Measurements from ENCODE around the gene FPGS. TPM values are rescaled to one million over a fixed set of nuclear protein-coding genes. Genes with fewer than 3 reads are reported as not detected.

Gene FPGS
- polyA plus RNA-seq, 3 donors: 21.3 to 28.5 (median 25.2) TPM

- DNase-seq: no peak
- H3K27me3 ChIP-seq (ENCODE audit: control insufficient read depth in 2 of 2, insufficient read depth in 2 of 2, low read length in 2 of 2): no peaks in the 10 kb centered on the region
- H3K4me3 ChIP-seq (replicated peaks in 1 of 3; ENCODE audit: low read depth in 2 of 3, low read length in 3 of 3): no peak overlapping the region
- peaks cover 99% of the 10 kb centered on the region for H4K20me1 ChIP-seq (ENCODE audit: insufficient read depth, low read length)
- Mint-ChIP-seq H3K27ac (peak overlapping the region in 6 of 7 donors; percentile 31 to 88 (median 76)), H3K9me3 (no peaks in the 10 kb centered on the region), H3K4me3 (no peak overlapping the region), H3K4me1 (peaks cover 88% of the 10 kb centered on the region), H3K27me3 (ENCODE audit: low read depth in 3 of 3) (peaks cover 0 to 3% (median 0%) of the 10 kb centered on the region in 3 donors), H3K36me3 (peaks cover 65 to 86% of the 10 kb centered on the region in 2 donors)
- peaks cover 54 to 78% of the 10 kb centered on the region in 2 donors for H3K4me1 ChIP-seq (ENCODE audit: control insufficient read depth in 1 of 2, insufficient read depth in 2 of 2, low read length in 2 of 2)
- peak overlapping the region in 1 of 2 donors; percentile 61 for H3K27ac ChIP-seq (ENCODE audit: low read depth in 1 of 2, low read length in 2 of 2)
- peaks cover 61 to 88% of the 10 kb centered on the region in 2 donors for H3K36me3 ChIP-seq (replicated peaks in 1 of 2; ENCODE audit: control insufficient read depth in 1 of 2, insufficient read depth in 2 of 2, low read length in 2 of 2)
- WGBS (ENCODE audit: insufficient coverage): 42% methylated on average over 7 of the region's 8 CpGs
- H3K9ac ChIP-seq (ENCODE audit: insufficient read depth, low read length, poor library complexity, severe bottlenecking): no peak overlapping the region
- intact Hi-C loops (cut with micrococcal nuclease): no loop called here
- no peak overlapping the region for H3K4me2 ChIP-seq (replicated peaks; ENCODE audit: extremely low read depth, low read length, poor library complexity, severe bottlenecking)
- H3K9me3 ChIP-seq (replicated peaks in 1 of 2; ENCODE audit: control insufficient read depth in 1 of 2, insufficient read depth in 1 of 2, low read length in 2 of 2): no peaks in the 10 kb centered on the region
- TF ChIP-seq CTCF (IDR thresholded peaks at IDR 0.05): no peak
- H2AFZ ChIP-seq (ENCODE audit: insufficient read depth, low read depth, low read length, poor library complexity, severe bottlenecking): no peak overlapping the region
- peaks cover 98% of the 10 kb centered on the region for H3K79me2 ChIP-seq (ENCODE audit: insufficient read depth, low read length)
Measured at GRCh38 chr9:127768698-127769097, 34.0 kb upstream of the FPGS start.

- Histone ChIP-seq H3K4me3 (replicated peaks in 1 of 3; ENCODE audit: low read depth in 2 of 3, low read length in 3 of 3) (no peak overlapping the region), H4K20me1 (ENCODE audit: insufficient read depth, low read length) (peaks cover 99% of the 10 kb centered on the region), H3K79me2 (ENCODE audit: insufficient read depth, low read length) (peaks cover 98% of the 10 kb centered on the region), H3K9me3 (replicated peaks in 1 of 2; ENCODE audit: control insufficient read depth in 1 of 2, insufficient read depth in 1 of 2, low read length in 2 of 2) (no peaks in the 10 kb centered on the region), H3K4me1 (ENCODE audit: control insufficient read depth in 1 of 2, insufficient read depth in 2 of 2, low read length in 2 of 2) (peaks cover 54 to 78% of the 10 kb centered on the region in 2 donors), H3K9ac (ENCODE audit: insufficient read depth, low read length, poor library complexity, severe bottlenecking) (no peak overlapping the region), H3K27me3 (ENCODE audit: control insufficient read depth in 2 of 2, insufficient read depth in 2 of 2, low read length in 2 of 2) (no peaks in the 10 kb centered on the region), H3K27ac (ENCODE audit: low read depth in 1 of 2, low read length in 2 of 2) (peak overlapping the region in 1 of 2 donors; percentile 61), H3K36me3 (replicated peaks in 1 of 2; ENCODE audit: control insufficient read depth in 1 of 2, insufficient read depth in 2 of 2, low read length in 2 of 2) (peaks cover 65 to 92% of the 10 kb centered on the region in 2 donors), H2AFZ (ENCODE audit: insufficient read depth, low read depth, low read length, poor library complexity, severe bottlenecking) (no peak overlapping the region), H3K4me2 (replicated peaks; ENCODE audit: extremely low read depth, low read length, poor library complexity, severe bottlenecking) (no peak overlapping the region)
- peaks cover 88% of the 10 kb centered on the region for H3K4me1 Mint-ChIP-seq
- intact Hi-C loops (cut with micrococcal nuclease): no loop called here
- H3K9me3 Mint-ChIP-seq: no peaks in the 10 kb centered on the region
- peaks cover 0 to 3% (median 0%) of the 10 kb centered on the region in 3 donors for H3K27me3 Mint-ChIP-seq (ENCODE audit: low read depth in 3 of 3)
- 100% methylated on average over 4 of the region's 5 CpGs for WGBS (ENCODE audit: insufficient coverage)
- no peak for TF ChIP-seq CTCF (IDR thresholded peaks at IDR 0.05)
- H3K4me3 Mint-ChIP-seq: no peak overlapping the region
- peak overlapping the region in 5 of 7 donors; percentile 31 to 88 (median 67) for H3K27ac Mint-ChIP-seq
- no peak for DNase-seq
- peaks cover 65 to 86% of the 10 kb centered on the region in 2 donors for H3K36me3 Mint-ChIP-seq
Measured at GRCh38 chr9:127769101-127769500, 33.6 kb upstream of the FPGS start.

Data from CD14-positive monocyte (primary cell).